ENCODE measurements around the gene OMA1.
A peak's percentile ranks its signal among the peaks of the same experiment; 100 is the strongest.
"Not testable (repeated sequence)": the region's sequence is repeated elsewhere in the genome, so short reads cannot be mapped to it uniquely, and the experiment has no call there.

Gene OMA1

GRCh38 chr1:58584082-58584895 is 37.8 kb upstream of the OMA1 start:
- Histone ChIP-seq H3K36me3 (replicated peaks) (no peaks in the 10 kb centered on the region), H3K27ac (peak overlapping the region; percentile 89), H3K4me3 (ENCODE audit: low read depth, low read length) (no peak overlapping the region), H3K27me3 (replicated peaks) (no peaks in the 10 kb centered on the region)
- peak; percentile 93 for DNase-seq
- in situ Hi-C loops (cut with HindIII; ENCODE audit: low pct_ligation_motif_present, low sequenced_read_pairs): no loop called here
- TF ChIP-seq CTCF (IDR thresholded peaks at IDR 0.05; ENCODE audit: low read depth, low read length, missing control alignments): no peak

GRCh38 chr1:58583496-58583895 is 37.0 kb upstream of the OMA1 start:
- Histone ChIP-seq H3K4me3 (ENCODE audit: low read depth, low read length) (no peak overlapping the region), H3K36me3 (replicated peaks) (no peaks in the 10 kb centered on the region), H3K27me3 (replicated peaks) (no peaks in the 10 kb centered on the region), H3K27ac (peak overlapping the region; percentile 89)
- no peak for TF ChIP-seq CTCF (IDR thresholded peaks at IDR 0.05; ENCODE audit: low read depth, low read length, missing control alignments)
- DNase-seq: no peak
- in situ Hi-C loops (cut with HindIII; ENCODE audit: low pct_ligation_motif_present, low sequenced_read_pairs): no loop called here

GRCh38 chr1:58582143-58582542 is 35.6 kb upstream of the OMA1 start:
- H3K4me3 ChIP-seq (ENCODE audit: low read depth, low read length); H3K36me3 ChIP-seq (replicated peaks); H3K27ac ChIP-seq; DNase-seq; H3K27me3 ChIP-seq (replicated peaks); in situ Hi-C loops (cut with HindIII; ENCODE audit: low pct_ligation_motif_present, low sequenced_read_pairs): not testable (repeated sequence)

GRCh38 chr1:58581641-58582040 is 35.1 kb upstream of the OMA1 start:
- Histone ChIP-seq H3K27me3 (replicated peaks) (peaks cover 8% of the 10 kb centered on the region), H3K4me3 (ENCODE audit: low read depth, low read length) (no peak overlapping the region), H3K36me3 (replicated peaks) (no peaks in the 10 kb centered on the region), H3K27ac (no peak overlapping the region)
- in situ Hi-C loops (cut with HindIII; ENCODE audit: low pct_ligation_motif_present, low sequenced_read_pairs): no loop called here
- DNase-seq: no peak
- no peak for TF ChIP-seq CTCF (IDR thresholded peaks at IDR 0.05; ENCODE audit: low read depth, low read length, missing control alignments)

- Histone ChIP-seq H3K36me3 (replicated peaks) (no peaks in the 10 kb centered on the region), H3K4me3 (ENCODE audit: low read depth, low read length) (no peak overlapping the region), H3K27me3 (replicated peaks) (peaks cover 16% of the 10 kb centered on the region), H3K27ac (no peak overlapping the region)
- DNase-seq: no peak
- TF ChIP-seq CTCF (IDR thresholded peaks at IDR 0.05; ENCODE audit: low read depth, low read length, missing control alignments): no peak
- in situ Hi-C loops (cut with HindIII; ENCODE audit: low pct_ligation_motif_present, low sequenced_read_pairs): no loop called here
These were observed 33.7 kb upstream of the OMA1 start for GRCh38 chr1:58580186-58580585.

GRCh38 chr1:58577654-58578030 is 31.1 kb upstream of the OMA1 start:
- TF ChIP-seq CTCF (IDR thresholded peaks at IDR 0.05; ENCODE audit: low read depth, low read length, missing control alignments): no peak
- no peak overlapping the region for H3K27ac ChIP-seq

More at GRCh38 chr1:58577654-58578030, 31.1 kb upstream of the OMA1 start:
- DNase-seq: no peak
- Histone ChIP-seq H3K36me3 (replicated peaks) (no peaks in the 10 kb centered on the region), H3K27me3 (replicated peaks) (peaks cover 16% of the 10 kb centered on the region), H3K4me3 (ENCODE audit: low read depth, low read length) (no peak overlapping the region)
- in situ Hi-C loops (cut with HindIII; ENCODE audit: low pct_ligation_motif_present, low sequenced_read_pairs): no loop called here

All from brain microvascular endothelial cell (primary cell).